GM12878 (cell line): ENCODE data around the gene RERE. TPM values are rescaled to one million over a fixed set of nuclear protein-coding genes. Genes with fewer than 3 reads are reported as not detected.

Source experiments
- ATF3 ChIP-seq: IDR thresholded peaks from 2 replicates; pipeline ENCODE4 v1.6.1; 2011; ENCODE audit warnings: low read depth, mild to moderate bottlenecking, low read length, moderate library complexity, borderline replicate concordance; ENCODE audit errors: extremely low read depth
- BACH1 ChIP-seq: fragments of 450-650 bp; IDR thresholded peaks from 2 replicates; pipeline ENCODE4 v1.6.1; 2017; ENCODE audit warnings: mild to moderate bottlenecking, borderline replicate concordance
- BRCA1 ChIP-seq: IDR thresholded peaks from 2 replicates; pipeline ENCODE4 v1.6.1; 2011; ENCODE audit warnings: low read depth, low read length, improper control_type of control experiment
- CBFB ChIP-seq: IDR thresholded peaks from 2 replicates; pipeline ENCODE4 v1.6.1; 2016; ENCODE audit warnings: antibody characterized with exemption, low read depth
- CBX3 ChIP-seq: fragments of 200-600 bp; sonication (generic); IDR thresholded peaks from 2 replicates; pipeline ENCODE4 v1.6.1; 2016; ENCODE audit warnings: low read depth, borderline replicate concordance
- CHD2 ChIP-seq: IDR thresholded peaks from 2 replicates; pipeline ENCODE4 v1.6.1; 2011; ENCODE audit warnings: low read depth, low read length, improper control_type of control experiment, borderline replicate concordance
- CREM ChIP-seq: IDR thresholded peaks from 2 replicates; pipeline ENCODE4 v1.6.1; 2014; ENCODE audit warnings: antibody characterized with exemption, low read depth
- ETV6 ChIP-seq, 2 experiments: fragments of 450-650 bp in 1 of 2; IDR thresholded peaks in 1 of 2; conservative IDR thresholded peaks in 1 of 2; 2 replicates each; pipeline ENCODE4 v1.6.1; 2014; ENCODE audit warnings: antibody characterized with exemption in 1 of 2, borderline replicate concordance in 1 of 2, low read depth in 1 of 2, mild to moderate bottlenecking in 1 of 2, moderate library complexity in 1 of 2
- FOXK2 ChIP-seq: fragments of 450-650 bp; IDR thresholded peaks from 2 replicates; pipeline ENCODE4 v1.6.1; 2017; ENCODE audit warnings: mild to moderate bottlenecking, moderate library complexity
- GATAD2B ChIP-seq: fragments of 450-650 bp; conservative IDR thresholded peaks from 2 replicates; pipeline ENCODE4 v1.6.1; 2017; ENCODE audit warnings: low read depth, mild to moderate bottlenecking, moderate library complexity
- HDAC6 ChIP-seq: fragments of 200-600 bp; sonication (generic); IDR thresholded peaks from one replicate; pipeline ENCODE4 v1.8.0; 2017; ENCODE audit warnings: antibody characterized with exemption; ENCODE audit not compliant: unreplicated experiment
- HDGF ChIP-seq: fragments of 450-650 bp; IDR thresholded peaks from 2 replicates; pipeline ENCODE4 v1.6.1; 2016; ENCODE audit warnings: antibody characterized with exemption
- JUND ChIP-seq: IDR thresholded peaks from 2 replicates; pipeline ENCODE4 v1.6.1; 2012; ENCODE audit warnings: low read depth, mild to moderate bottlenecking, low read length, improper control_type of control experiment, moderate library complexity
- NBN ChIP-seq: fragments of 450-650 bp; IDR thresholded peaks from 2 replicates; pipeline ENCODE4 v1.6.1; 2016
- NFIC ChIP-seq: IDR thresholded peaks from 2 replicates; pipeline ENCODE4 v1.6.1; 2012; ENCODE audit warnings: low read depth, mild to moderate bottlenecking, inconsistent platforms, low read length, moderate library complexity
- NFXL1 ChIP-seq: fragments of 450-650 bp; IDR thresholded peaks from 2 replicates; pipeline ENCODE4 v1.6.1; 2017; ENCODE audit warnings: antibody characterized with exemption, mild to moderate bottlenecking, borderline replicate concordance
- NR2C2 ChIP-seq: IDR thresholded peaks from 2 replicates; pipeline ENCODE4 v1.6.1; 2011; ENCODE audit warnings: borderline replicate concordance, low read depth; ENCODE audit not compliant: control insufficient read depth, insufficient read length
- RB1 ChIP-seq: fragments of 450-650 bp; formaldehyde crosslinking; IDR thresholded peaks from 2 replicates; pipeline ENCODE4 v1.6.1; 2017; ENCODE audit warnings: mild to moderate bottlenecking, borderline replicate concordance
- RELB ChIP-seq: fragments of 450-650 bp; IDR thresholded peaks from 2 replicates; pipeline ENCODE4 v1.6.1; 2017; ENCODE audit warnings: low read depth, mild to moderate bottlenecking, moderate library complexity
- SMAD1 ChIP-seq: fragments of 450-650 bp; IDR thresholded peaks from 2 replicates; pipeline ENCODE4 v1.6.1; 2018; ENCODE audit warnings: mild to moderate bottlenecking, low read depth; ENCODE audit not compliant: partially characterized antibody
- SMARCA5 ChIP-seq: fragments of 450-650 bp; IDR thresholded peaks from 2 replicates; pipeline ENCODE4 v1.6.1; 2017; ENCODE audit warnings: mild to moderate bottlenecking
- SPI1 ChIP-seq: IDR thresholded peaks from 2 replicates; pipeline ENCODE4 v1.6.1; 2011; ENCODE audit warnings: low read depth, mild to moderate bottlenecking, low read length, moderate library complexity, borderline replicate concordance; ENCODE audit not compliant: insufficient read depth
- SUZ12 ChIP-seq: fragments of 200-600 bp; sonication (generic); IDR thresholded peaks from one replicate; pipeline ENCODE4 v1.6.1; 2018; ENCODE audit warnings: antibody characterized with exemption, mild to moderate bottlenecking; ENCODE audit not compliant: unreplicated experiment
- TCF12 ChIP-seq: IDR thresholded peaks from 2 replicates; pipeline ENCODE4 v1.6.1; 2011; ENCODE audit warnings: low read depth, mild to moderate bottlenecking, low read length
- TCF7 ChIP-seq: IDR thresholded peaks from 2 replicates; pipeline ENCODE4 v1.6.1; 2014; ENCODE audit warnings: antibody characterized with exemption, borderline replicate concordance
- ZNF274 ChIP-seq: IDR thresholded peaks from one replicate; pipeline ENCODE4 v1.8.0; 2011; ENCODE audit not compliant: insufficient read length, insufficient read depth
- ZSCAN29 ChIP-seq: fragments of 450-650 bp; IDR thresholded peaks from 2 replicates; pipeline ENCODE4 v1.6.1; 2017; ENCODE audit warnings: mild to moderate bottlenecking, moderate library complexity
- polyA plus RNA-seq, 11 experiments: library from polyadenylated mRNA; depleted of rRNA in 4 of 11; unstranded in 6 of 11; stranded (reverse) in 5 of 11; fragments of >200 nt; fragmentation: Nextera tagmentation in 4 of 11; fragmentation: Illumina TruSeq in 1 of 11; extraction: Ambion mirVana in 4 of 11; extraction: Trizol in 1 of 11; gene quantifications; 1 replicate in 1 of 11; 2 replicates in 10 of 11; pipeline versions ENCODE4 v1.2.1 to v1.2.3, GENCODE V29; 2011 to 2016; ENCODE audit warnings: inconsistent platforms in 2 of 11, missing spikeins in 2 of 11, low read depth in 1 of 11
- total RNA-seq, 4 experiments: library from RNA; depleted of rRNA in 3 of 4; stranded (reverse); fragments of >200 nt in 3 of 4; fragmentation: Illumina TruSeq in 1 of 4; extraction: Trizol in 1 of 4; gene quantifications; 2 replicates each; pipeline versions ENCODE4 v1.2.1 to v1.2.3, GENCODE V29; 2013 to 2021
- TF ChIP-seq, protein P1 (sequence below), 3 experiments: IDR thresholded peaks in 2 of 3; conservative IDR thresholded peaks in 1 of 3; 2 replicates each; pipeline ENCODE4 v1.5.1; 2011; ENCODE audit warnings: low read depth in 3 of 3, low read length in 3 of 3, mild to moderate bottlenecking in 3 of 3, control low read depth in 2 of 3, moderate library complexity in 2 of 3, inconsistent platforms in 1 of 3, mixed read lengths in 1 of 3; ENCODE audit not compliant: control insufficient read depth in 2 of 3, insufficient read depth in 1 of 3; ENCODE audit errors: extremely low read depth in 1 of 3

The RERE gene
- total and polyA plus RNA-seq, 10 of the 15 experiments (the other 5 are each of a cell fraction or from before 2014, with no cell fraction given), result 5.2 to 60.5 (median 20.2) TPM

DNA sequence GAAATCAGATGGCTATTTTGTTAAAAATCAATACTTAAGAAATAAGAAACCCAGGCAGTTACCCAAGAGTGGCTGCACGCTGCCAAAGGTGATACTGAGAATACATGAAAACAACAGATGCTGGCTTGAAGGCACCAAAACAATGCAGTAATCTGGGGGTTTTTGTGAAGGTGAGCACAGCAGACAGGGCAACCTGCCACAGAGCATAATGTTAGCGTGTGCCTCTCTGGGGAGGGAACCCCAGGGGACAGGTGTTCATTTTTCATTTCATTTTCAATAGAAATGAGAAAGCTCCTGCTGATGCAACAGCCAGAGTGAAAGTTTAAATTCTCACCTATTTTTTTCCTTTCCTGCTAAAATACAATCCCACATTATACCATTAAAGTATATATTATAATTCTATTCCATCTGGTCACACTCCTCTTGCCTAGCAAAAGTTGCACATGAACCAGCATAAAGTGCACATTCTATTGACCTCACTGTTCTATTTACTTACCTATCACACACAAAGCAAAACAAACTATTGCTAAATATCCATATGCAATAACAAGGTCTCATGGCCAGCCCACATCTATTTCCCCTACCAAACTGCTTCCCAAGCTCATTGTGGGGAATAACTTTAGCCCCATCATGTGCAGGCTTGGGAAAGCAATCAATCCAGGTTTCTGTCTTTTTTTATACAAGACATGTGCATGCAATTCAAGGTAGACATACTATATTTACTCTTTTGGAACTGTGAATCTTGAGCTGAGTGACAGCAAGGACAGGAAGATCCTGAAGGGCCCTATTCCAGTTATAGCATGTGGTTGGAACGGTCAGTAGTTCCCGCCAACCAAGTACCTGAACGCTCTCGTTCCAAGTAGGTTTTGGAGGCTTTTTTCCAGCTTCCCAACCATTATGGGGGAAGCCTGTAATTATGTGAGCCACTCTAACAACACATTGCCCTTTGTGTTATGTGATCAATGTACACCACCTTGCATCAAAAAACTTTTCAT is 173.6 kb downstream of the RERE start (continued):
- TF ChIP-seq JUND (no peak), TCF12 (peak; percentile 96), CBX3 (no peak), SUZ12 (no peak), NBN (peak; percentile 59), HDAC6 (no peak), FOXK2 (no peak), SMARCA5 (no peak), ZNF274 (no peak), HDGF (no peak), ATF3 (no peak), GATAD2B (peak; percentile 100), RB1 (peak; percentile 100; the same call in 1 of the 2 replicates), BACH1 (no peak), ZSCAN29 (no peak), SPI1 (no peak), ETV6 (conservative IDR thresholded peaks at IDR 0.05 in 1 of 2, IDR thresholded peaks at IDR 0.05 in 1 of 2; ENCODE audit: borderline replicate concordance in 1 of 2, low read depth in 1 of 2) (0 out of 4 replicates have a peak, but pooled peaks of 1 of the 2 experiments have one; percentile 58), CHD2 (0 out of 2 replicates have a peak, but pooled peaks have one; percentile 38), SMAD1 (peak; percentile 87), TCF7 (no peak), NFXL1 (no peak), NFIC (peak; percentile 76; the same call in 1 of the 2 replicates), NR2C2 (no peak), CBFB (no peak), CREM (peak; percentile 53; the same call in 1 of the 2 replicates), RELB (peak; percentile 76), BRCA1 (no peak)
- TF ChIP-seq, protein P1, sequence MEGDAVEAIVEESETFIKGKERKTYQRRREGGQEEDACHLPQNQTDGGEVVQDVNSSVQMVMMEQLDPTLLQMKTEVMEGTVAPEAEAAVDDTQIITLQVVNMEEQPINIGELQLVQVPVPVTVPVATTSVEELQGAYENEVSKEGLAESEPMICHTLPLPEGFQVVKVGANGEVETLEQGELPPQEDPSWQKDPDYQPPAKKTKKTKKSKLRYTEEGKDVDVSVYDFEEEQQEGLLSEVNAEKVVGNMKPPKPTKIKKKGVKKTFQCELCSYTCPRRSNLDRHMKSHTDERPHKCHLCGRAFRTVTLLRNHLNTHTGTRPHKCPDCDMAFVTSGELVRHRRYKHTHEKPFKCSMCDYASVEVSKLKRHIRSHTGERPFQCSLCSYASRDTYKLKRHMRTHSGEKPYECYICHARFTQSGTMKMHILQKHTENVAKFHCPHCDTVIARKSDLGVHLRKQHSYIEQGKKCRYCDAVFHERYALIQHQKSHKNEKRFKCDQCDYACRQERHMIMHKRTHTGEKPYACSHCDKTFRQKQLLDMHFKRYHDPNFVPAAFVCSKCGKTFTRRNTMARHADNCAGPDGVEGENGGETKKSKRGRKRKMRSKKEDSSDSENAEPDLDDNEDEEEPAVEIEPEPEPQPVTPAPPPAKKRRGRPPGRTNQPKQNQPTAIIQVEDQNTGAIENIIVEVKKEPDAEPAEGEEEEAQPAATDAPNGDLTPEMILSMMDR (IDR thresholded peaks at IDR 0.05 in 2 of 3, conservative IDR thresholded peaks at IDR 0.05 in 1 of 3; ENCODE audit: control insufficient read depth in 2 of 3, extremely low read depth in 1 of 3, insufficient read depth in 1 of 3, low read depth in 3 of 3, low read length in 3 of 3), result no peak
